Measurements from ENCODE around the gene PLCL1.

The PLCL1 gene

GRCh38 chr2:198060277-198060676, 255.9 kb downstream of the PLCL1 start:
- no peak for DNase-seq (ENCODE audit: low read depth)

GRCh38 chr2:198062826-198063225, 258.4 kb downstream of the PLCL1 start:
- DNase-seq (ENCODE audit: low read depth), result no peak

- no peak for DNase-seq (ENCODE audit: low read depth)
These were observed 258.8 kb downstream of the PLCL1 start for GRCh38 chr2:198063242-198063641.

- no peak for DNase-seq (ENCODE audit: low read depth)
These were observed 260.9 kb downstream of the PLCL1 start for GRCh38 chr2:198065322-198065721.

GRCh38 chr2:198066597-198066996, 262.2 kb downstream of the PLCL1 start:
- no peak for DNase-seq (ENCODE audit: low read depth)

- no peak for DNase-seq (ENCODE audit: low read depth)
These were observed 268.3 kb downstream of the PLCL1 start for GRCh38 chr2:198072655-198073054.

GRCh38 chr2:198073253-198073652, 268.9 kb downstream of the PLCL1 start:
- no peak for DNase-seq (ENCODE audit: low read depth)

- DNase-seq (ENCODE audit: low read depth), result no peak
These were observed 273.1 kb downstream of the PLCL1 start for GRCh38 chr2:198077477-198077876.

GRCh38 chr2:198080879-198081765, 276.7 kb downstream of the PLCL1 start:
- no peak for DNase-seq (ENCODE audit: low read depth)

GRCh38 chr2:198084156-198084555, 279.8 kb downstream of the PLCL1 start:
- DNase-seq (ENCODE audit: low read depth), result no peak

- DNase-seq (ENCODE audit: low read depth), result no peak
These were observed 291.6 kb downstream of the PLCL1 start for GRCh38 chr2:198096002-198096401.

GRCh38 chr2:198096965-198097364, 292.6 kb downstream of the PLCL1 start:
- DNase-seq (ENCODE audit: low read depth), result no peak

- DNase-seq (ENCODE audit: low read depth), result no peak
These were observed 293.2 kb downstream of the PLCL1 start for GRCh38 chr2:198097630-198098029.

GRCh38 chr2:198098386-198098785, 294.0 kb downstream of the PLCL1 start:
- no peak for DNase-seq (ENCODE audit: low read depth)

- no peak for DNase-seq (ENCODE audit: low read depth)
These were observed 294.5 kb downstream of the PLCL1 start for GRCh38 chr2:198098918-198099317.

GRCh38 chr2:198100346-198100745, 296.0 kb downstream of the PLCL1 start:
- DNase-seq (ENCODE audit: low read depth), result no peak

- DNase-seq (ENCODE audit: low read depth), result no peak
These were observed 297.3 kb downstream of the PLCL1 start for GRCh38 chr2:198101688-198102087.

GRCh38 chr2:198102120-198102519, 297.7 kb downstream of the PLCL1 start:
- no peak for DNase-seq (ENCODE audit: low read depth)

GRCh38 chr2:198102856-198103255, 298.5 kb downstream of the PLCL1 start:
- no peak for DNase-seq (ENCODE audit: low read depth)

- DNase-seq (ENCODE audit: low read depth), result no peak
These were observed 302.4 kb downstream of the PLCL1 start for GRCh38 chr2:198106621-198107385.

- no peak for DNase-seq (ENCODE audit: low read depth)
These were observed 308.9 kb downstream of the PLCL1 start for GRCh38 chr2:198113316-198113715.

- no peak for DNase-seq (ENCODE audit: low read depth)
These were observed 309.7 kb downstream of the PLCL1 start for GRCh38 chr2:198114064-198114463.

- no peak for DNase-seq (ENCODE audit: low read depth)
These were observed 310.8 kb downstream of the PLCL1 start for GRCh38 chr2:198115201-198115600.

All from activated T-helper 1 cell treated with Interleukin-2 at 50 U/mL for 16 hours (primary cell).